Activated CD4-positive, CD25-positive, alpha-beta regulatory T cell treated with anti-CD3 and anti-CD28 coated beads, Interleukin-2, amount 50 U/mL, for 24 hours (primary cell): Measurements from ENCODE around the gene STARD13.

Experiments used
- ATAC-seq, 2 donors: fragments of 150-1000 bp; cut with Tn5 transposase; one replicate each; pipeline ENCODE4 v1.10.0; 2021; ENCODE audit warnings: mild to moderate bottlenecking in 1 of 2, moderate library complexity in 1 of 2

STARD13 gene

DNA sequence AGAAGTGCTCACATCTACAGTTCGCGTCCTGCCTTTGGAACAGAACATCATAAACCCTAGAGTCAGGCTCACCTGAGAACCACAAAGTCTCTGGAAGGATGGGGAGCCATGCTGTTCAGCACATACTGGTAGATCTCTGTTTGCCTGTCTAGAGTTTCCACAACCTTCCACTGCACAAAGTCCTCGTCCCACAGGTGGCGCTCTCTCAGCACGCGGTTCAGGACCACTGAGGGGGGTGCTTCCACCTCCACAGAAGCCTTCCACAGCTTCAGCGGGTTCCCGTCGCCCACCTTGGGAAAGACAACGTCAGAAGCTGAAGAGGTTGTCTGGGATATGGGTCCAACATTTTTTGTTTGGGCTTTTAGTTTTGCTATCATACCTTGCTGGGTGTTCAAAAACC lies 175.8 kb downstream of the STARD13 start:
- no peak for ATAC-seq

DNA sequence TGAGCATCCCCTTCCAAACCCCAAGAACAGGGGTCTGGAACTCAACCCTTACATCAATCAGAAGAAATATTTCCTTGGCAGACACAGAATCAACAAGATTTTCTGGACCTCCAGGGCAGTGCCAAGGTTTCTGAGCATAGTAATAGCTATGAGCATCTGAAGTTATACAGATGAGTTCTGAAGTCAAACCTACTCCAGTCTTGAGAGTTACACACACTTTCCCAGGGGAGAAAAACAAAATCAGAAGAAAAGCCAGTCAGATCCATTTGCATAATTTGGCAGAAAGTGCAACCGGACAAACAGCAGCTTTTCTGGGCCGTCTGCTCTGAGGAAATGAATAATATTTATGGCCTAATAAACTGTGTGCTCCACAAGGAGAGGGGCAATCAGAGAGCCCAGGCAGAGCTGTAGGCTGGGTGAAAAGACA lies 176.3 kb downstream of the STARD13 start:
- ATAC-seq: no peak

DNA sequence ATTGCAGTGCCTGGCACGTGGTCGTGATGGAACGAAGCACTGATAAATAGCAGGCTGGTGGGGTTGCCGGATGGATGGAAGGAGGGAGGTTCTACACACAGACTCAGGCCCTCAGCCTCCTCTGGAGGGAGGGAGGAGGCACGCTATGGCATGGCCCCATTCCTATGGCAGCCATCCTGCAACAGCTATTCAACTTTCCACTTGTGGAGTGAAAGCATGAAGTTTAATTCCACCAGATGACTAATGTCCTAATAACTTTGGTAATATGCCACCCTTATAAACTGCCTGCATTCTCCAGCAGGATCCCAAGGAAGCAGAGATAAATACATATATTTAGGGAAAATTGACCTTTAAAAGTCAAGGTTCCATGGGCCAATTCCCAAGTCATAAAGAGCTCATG lies 176.9 kb downstream of the STARD13 start:
- ATAC-seq: no peak

DNA sequence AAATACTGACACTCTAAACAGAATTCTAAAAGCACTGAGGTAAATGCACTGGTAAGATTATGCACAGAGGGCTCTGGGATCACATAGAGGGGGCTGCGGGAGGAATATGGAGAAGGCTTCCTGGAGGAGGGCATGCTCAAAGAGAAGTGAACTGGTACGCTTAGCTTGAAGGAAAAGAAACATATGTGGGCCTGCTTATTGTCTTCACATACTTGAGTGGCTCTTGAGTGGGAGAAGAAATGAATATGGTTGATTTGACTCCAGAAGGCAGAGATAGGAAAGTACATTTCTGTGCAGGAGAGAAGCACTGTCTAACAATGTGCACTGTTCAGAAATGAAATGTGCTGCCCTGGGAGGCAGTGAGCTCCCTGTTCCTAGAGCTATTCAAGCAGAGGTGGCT lies 178.2 kb downstream of the STARD13 start:
- no peak for ATAC-seq

DNA sequence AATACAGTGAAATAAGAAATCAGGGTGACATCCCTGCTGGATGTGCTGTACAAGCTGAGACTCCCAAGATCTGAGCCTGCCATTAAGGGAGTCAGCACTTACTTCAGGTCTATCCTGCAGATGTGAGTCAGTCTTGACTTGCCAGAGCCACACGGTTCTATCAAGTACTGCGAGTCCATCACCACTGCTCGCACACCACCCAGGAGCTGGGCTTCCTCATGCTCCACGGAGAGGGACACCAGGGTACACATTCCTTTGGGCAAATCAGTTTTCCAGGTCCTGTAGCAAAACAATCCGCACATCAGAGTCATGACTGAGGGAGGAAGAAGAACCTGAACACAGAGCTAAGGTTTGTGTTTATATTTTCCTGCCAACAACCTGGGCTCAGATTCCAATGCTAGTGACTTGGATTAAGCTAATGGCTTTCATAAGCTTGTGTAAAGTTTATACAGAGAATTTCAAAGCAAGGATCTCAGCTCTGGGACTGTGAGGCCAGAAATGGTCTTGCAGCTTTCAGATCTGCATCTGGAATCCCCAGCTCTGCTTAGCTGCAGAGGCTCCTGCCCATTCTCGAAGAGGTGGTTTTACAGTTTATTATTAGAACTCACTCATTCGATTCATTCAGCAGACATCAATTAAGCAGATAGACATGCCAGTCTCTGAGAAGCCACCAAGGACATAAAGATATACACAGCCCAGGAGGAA lies 178.7 kb downstream of the STARD13 start:
- no peak for ATAC-seq

DNA sequence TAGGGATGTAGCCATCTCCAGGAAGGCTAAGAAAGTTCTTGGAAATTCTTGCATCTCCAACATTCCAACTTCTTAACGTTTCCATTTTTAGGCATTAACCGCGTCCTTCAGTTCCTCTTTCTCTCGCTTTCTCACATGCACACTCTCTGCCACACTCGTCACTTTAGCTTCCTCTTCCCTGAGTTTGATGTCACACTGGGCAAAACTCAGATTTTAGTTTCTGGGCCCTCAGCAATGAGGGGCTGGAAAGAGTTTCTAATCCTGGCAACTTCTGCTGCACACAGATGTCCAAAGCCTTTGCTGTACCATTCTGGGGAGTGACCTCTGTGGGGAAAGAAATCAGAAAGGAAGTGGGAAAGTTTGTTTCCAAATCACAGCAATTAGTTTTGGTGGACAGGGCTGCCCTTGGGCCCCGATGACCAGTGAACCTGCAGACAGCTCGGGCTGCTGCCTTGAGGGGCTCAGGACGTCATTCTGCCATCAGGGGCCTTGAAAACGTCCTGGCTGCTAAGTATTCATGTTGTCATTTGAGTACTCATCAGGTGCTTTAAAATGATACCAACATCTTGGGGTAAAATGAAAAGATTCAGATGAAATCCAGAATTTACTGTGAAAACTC lies 180.1 kb downstream of the STARD13 start:
- no peak for ATAC-seq

DNA sequence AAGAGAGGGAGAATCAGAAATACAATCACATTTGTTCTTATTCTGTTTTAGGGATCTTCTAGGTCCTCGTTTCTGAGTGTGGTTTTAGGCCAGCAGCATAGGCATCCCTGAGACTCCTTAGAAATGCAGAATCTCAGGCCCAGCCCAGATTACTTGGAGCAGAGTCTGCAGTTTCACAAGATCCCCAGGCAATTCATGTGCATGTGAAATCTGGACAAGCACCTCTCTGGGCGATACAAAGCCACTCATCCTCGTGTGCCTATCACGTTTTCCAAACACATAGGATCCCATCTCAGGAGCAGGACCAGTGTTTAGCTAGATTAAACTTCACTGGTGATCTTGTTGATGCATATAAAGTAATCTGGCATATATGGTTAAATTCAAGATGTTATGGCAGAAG lies 182.1 kb downstream of the STARD13 start:
- ATAC-seq: no peak

DNA sequence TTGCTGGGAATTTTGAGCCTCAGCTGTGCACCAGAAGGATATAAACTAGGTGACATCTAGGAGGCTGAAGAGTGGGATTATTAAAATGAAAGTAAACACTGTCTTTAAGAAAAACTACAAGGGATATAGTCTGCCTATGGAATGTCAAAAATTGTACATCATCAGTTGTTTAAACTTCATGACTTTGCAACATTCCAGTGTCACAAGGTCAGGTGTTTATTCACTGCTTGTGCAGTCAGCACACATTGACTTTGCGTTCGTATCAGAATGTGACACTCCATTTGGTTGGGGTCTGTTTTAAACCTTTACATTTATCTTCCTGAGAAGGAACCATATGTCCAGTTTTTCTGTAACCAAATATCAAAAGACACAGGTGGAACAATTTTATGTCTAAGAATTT lies 183.7 kb downstream of the STARD13 start:
- ATAC-seq: no peak

DNA sequence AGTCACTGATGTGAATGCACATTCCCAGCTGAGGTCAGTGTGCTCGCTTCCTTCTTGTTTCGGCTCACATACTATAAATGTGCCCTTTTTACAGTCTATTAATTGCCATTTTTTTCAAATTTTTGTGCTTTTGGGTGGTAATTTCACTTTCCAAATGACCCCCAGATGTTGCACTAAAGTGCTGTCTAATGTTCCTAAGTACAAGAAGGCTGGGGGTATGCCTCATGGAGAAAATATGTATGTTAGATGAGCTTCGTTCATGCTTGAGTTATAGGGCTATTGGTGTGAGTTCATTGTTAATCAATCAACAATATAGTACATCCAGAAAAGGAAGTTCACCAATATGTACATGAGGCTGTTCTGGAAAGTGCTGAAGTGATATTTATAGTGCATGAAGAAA lies 184.7 kb downstream of the STARD13 start:
- no peak for ATAC-seq

DNA sequence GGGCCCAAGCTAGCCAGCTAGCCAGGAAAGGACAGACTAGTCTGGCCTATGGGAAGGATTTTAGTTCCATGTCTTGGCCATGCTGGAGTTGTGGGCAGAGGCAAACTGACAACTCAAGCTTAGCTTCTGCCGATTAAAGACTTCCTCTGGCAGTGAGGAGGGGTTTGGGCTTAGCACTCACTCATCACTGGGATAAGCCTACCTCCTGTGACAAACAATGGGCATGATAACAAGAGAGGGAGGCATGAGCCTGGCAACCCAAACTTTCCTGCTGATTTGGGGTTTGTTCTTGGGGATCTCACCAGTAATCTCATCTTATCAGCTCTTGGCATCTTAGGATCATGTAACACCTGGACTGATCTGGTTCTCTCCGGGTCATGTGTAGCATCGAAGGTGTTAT lies 185.7 kb downstream of the STARD13 start:
- no peak for ATAC-seq

DNA sequence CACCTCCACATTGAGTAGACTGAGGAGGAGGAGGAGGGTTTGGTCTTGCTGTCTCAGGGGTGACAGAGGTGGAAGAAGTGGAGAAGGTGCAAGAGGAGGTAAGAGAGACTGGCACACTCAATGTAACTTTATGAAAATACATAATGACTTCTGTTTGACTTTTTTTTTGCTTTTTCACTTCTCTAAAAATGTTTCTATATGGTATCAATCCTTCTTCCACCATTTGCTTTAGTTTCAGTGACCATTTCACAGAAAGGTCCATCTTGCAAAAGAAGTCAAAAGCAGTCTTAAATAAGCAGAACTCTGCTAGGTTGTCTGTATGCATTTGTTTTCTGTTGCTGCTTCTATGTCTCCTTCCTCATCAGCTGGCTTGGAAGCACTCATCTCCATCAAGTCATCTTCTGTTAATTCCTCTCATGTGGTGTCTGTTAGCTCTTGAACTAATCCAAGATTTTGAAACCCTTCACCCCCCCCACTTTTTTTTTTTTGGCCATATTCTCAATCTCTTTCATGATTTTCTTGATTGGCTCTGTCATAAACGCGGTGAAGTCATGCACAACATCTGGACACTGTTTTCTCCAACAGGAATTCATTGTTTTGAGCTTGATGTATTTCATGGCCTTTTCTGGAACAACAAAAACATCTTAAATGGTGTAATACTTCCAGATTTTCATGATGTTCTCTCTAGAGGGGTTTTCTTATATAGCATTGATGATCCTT lies 188.5 kb downstream of the STARD13 start:
- no peak for ATAC-seq

DNA sequence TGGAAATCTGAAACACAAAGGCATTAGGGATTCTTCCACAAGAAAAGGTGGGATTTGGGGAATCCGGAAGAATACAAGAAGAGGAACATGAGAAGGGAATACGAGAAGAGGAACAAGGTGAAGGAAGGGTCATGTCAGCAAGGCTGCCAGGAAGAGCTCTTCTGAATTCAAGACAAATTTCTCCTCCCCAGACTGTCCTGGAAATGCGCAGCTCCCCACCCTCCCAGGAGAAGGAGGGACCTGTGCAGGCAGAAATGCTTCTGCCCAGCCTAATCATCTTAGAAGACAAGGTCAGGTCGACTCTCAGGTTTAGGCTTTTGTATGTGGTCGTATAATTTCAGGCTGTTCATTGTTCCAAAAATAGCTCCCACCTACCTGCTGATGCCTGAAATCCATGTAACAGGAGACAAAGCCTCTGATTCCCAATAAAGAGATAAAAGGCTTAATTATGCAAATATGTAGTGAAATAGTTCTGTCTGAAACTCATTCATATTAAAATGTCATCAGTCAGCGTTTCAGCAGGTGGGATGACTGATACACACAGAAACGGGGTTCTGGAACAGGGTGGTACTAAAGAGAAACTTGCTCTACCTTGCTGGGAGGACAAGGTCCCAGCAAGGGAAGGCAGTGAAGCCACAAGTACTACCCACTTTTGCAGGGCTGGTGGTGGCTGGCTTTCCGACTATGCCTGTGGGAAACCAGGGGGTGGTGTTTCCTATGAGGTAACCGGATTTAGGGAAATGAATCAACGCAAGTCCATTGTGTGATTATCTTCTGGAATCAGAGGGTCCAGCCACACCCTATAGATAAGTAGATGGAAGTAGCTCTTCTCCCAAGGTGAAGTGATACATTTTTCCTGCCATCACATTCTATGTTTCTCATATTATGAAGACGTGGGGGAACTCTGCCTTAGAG lies 193.2 kb downstream of the STARD13 start:
- ATAC-seq: no peak

DNA sequence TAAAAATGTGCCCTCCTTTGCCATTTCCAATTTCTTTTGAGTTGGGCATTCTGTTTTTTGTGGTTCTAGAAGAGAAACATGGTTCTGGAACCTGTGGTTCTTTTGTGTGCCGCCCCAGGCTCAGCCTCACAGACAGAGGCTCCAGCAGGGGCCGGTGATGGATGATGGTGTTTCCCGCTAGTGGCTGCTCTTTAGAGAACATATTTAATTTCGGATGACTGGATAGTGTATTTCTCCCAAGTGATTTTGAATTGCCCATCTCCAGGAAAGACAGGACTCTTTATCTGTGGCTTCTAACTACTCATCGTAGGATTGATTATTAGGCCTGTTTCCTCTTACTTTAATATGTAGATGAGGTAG lies 194.2 kb downstream of the STARD13 start:
- ATAC-seq: no peak

DNA sequence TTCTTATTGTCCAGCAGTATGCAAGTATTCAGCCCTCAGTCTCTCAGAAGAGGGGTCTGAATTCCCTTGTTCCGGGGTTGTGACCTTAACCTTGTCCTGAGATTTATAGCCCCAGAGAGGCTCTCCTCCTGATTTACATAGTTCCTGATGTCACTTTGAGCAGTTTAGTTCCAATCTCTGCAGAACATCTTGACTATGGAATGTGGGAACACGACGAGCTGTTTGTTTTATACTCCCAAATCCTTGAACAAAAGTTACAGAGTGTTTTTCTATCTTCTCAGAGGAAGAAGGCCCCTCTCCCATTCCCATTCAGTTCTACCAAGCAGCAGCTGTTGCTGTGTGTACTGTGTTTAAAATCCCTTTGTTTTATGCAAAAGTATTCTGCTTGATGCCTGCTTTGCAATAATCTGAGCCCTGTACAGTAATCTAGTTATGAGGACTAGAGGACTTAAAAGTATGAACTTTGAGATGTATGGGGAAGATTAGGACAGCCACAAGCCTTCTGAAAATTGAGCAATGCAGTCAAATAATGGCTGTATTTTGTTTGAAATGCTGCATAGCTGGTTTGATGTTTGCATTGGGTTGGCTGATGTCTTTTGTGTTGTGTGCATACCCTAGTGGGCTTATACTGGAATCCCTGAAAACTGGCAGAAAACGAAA lies 194.7 kb downstream of the STARD13 start:
- no peak for ATAC-seq

DNA sequence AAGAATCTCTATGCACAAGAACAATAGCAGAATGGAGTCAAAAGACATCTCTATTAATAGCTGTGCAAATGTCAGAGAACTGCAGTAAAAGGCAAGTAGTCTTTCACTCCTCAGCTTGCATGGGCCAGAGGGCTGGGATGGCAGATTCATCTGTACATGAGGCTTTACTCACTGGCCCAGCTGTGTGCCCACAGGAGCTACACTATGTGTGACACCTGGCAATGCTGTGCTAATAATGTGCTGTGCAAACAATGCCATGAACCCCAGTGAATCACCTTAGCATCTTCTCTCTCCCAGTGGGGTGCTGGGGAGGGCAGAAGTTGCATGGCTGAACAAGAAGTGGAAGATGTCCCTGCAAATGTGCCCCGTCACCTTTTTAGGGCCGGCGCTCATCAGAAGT lies 196.2 kb downstream of the STARD13 start:
- ATAC-seq: no peak

DNA sequence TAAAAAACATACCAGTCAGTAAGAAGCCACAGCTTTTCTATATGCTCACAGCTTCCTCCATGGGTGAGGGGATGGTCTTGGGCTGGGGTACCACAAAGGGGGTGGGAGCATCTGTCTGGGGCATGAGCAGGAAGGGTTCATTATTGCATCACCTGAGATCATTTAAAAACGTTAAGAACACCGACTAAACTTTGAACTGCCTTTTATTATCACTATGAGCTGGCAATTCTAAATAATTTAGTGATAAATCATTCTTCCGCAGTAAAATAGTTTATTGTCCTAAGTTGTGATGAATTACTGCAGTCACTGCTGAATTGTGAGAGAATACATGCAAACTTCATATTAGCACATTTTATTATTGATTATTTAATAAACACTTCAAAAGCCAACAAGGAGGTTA lies 197.8 kb downstream of the STARD13 start:
- no peak for ATAC-seq

DNA sequence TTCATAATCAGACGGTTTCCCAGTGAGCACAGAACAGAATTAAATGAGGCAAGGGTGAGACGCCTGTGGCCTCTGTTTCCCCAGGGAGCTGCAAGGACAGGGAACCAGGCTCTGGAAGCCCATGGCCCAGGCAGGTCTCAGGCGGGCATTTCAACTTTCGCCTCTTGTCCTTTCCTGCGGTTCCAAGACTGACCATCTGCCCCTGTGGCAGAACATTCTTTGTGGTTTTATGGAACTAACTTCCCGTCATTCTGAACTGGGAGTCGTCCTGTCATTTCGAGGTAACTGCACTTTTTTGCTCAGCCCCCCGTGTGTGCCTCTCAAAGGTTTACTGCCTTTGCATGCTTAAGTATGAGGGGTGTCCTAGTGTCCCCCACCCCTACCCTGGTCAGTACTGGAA lies 198.5 kb downstream of the STARD13 start:
- ATAC-seq: no peak

DNA sequence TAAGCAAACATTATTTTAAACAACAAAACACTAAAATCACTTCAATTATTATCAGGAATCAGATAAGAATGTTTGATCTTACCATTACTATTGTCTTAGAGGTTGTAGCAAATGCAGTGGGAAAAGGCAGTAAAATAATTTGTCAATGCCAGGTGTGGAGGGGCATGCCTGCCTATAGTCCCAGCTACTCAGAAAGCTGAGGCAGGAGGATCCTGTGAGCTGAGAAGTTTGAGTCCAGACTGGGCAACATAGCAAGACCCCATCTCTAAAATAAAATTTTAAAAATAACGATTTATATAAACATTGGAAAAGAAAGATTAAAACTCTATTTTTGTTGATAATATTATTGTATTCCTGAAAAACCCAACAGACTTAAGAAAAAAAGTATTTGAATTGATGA lies 202.5 kb downstream of the STARD13 start:
- no peak for ATAC-seq

DNA sequence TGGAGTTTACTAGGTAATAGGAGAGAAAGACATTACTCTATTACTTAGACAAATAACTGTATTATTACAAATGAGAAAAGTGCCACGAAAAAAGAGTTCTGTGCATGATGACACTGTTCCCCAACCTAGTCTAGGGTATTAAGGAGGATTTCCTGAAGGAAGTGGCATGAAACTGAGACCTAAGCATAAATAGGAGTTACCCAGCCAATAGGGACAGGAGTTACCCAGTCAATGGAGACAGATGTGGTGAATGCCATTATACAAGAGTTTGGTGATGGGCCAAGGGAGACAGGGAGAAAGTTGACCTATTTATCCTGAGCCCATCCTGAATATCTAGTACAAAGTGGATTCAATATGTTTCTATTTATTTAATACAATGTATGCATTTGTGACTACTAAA lies 203.9 kb downstream of the STARD13 start:
- no peak for ATAC-seq

DNA sequence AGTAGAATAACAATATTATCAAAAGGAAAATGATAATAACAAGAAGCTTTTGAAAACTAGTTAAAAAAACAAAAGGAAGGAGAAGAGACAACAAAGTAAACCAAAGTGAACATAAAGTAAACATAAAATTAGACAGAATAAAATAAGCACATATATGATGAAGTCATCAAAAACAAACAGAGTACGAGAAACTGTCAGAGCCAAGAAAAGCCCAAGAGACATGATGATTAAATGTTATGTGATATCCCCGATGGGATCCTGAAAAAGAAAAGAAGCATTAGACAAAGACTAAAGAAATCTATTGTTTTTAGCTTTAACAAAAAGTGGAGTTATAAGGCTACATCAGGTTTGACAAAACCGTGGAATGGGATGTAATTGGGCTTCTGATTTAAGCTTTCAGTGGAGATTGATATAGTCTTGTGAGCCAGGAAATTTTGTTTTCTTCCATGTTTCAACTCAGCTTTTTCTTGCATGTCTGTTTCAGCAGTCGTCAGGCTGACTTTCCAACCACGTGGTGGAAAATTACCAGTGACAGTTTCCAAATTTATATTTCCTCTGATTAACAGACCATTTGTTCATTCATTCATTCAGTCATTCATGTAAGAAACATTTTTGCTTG lies 204.5 kb downstream of the STARD13 start:
- no peak for ATAC-seq

DNA sequence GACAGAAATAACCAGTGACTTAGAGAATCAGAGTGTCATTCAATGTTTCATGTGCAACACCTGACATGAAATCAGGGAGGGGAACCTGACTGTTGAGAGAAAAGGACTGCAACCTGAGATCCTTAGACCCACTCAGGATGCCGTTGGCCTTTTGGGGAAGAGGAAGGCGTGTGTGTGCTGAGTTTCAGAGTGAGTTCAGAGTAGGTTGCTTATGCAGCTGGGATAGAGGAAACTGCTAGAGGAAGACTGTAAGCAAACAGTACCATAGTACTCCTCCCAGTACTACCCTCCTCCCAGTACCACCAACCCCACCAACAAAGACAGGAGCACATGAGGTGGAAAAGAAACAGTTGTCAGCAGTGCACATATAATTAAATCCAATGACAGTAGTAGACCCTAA lies 205.6 kb downstream of the STARD13 start:
- ATAC-seq: no peak

DNA sequence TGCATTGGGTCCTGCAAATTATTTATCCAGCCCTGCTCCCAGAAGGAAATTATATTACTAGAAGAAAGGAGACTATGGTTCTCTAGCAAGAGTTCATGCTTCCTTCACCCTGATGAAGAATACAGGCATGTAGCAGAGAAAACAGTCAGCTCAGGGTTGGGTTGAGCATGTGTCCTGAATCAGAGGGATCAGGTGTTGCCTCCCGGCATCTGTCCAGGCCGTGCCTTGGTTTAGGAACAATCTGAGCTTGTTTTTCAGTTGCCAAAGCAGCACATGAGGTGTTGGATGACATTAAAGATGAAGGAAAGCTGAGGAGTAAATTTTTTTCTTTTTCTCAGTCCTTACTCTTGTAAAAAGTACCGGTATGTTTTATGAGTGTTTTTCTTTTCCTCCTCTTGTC lies 207.3 kb downstream of the STARD13 start:
- no peak for ATAC-seq
